H9 (cell line): ENCODE data around the gene SLC35F3. TPM values are rescaled to one million over a fixed set of nuclear protein-coding genes. Genes with fewer than 3 reads are reported as not detected.

Source experiments
- DNase-seq: peaks from one replicate; pipeline ENCODE4 v3.0.0-alpha.2; 2017
- H2AFZ ChIP-seq: one replicate; pipeline ENCODE4 v1.6.1; 2013; ENCODE audit warnings: mild to moderate bottlenecking, low read length, control low read depth, moderate library complexity
- H2AK5ac ChIP-seq: 2 replicates; pipeline ENCODE4 v1.6.1; 2013; ENCODE audit warnings: low read length, control low read depth, mixed read lengths; ENCODE audit not compliant: insufficient read length
- H2BK120ac ChIP-seq: one replicate; pipeline ENCODE4 v1.6.1; 2013; ENCODE audit warnings: low read depth, mild to moderate bottlenecking, low read length, control low read depth, inconsistent platforms; ENCODE audit not compliant: poor library complexity, severe bottlenecking
- H2BK12ac ChIP-seq: 2 replicates; pipeline ENCODE4 v1.6.1; 2013; ENCODE audit warnings: low read length, control low read depth, mixed read lengths, low read depth; ENCODE audit not compliant: insufficient read length
- H2BK15ac ChIP-seq: 2 replicates; pipeline ENCODE4 v1.6.1; 2013; ENCODE audit warnings: low read depth, low read length, control low read depth
- H2BK20ac ChIP-seq: one replicate; pipeline ENCODE4 v1.6.1; 2013; ENCODE audit warnings: low read depth, mild to moderate bottlenecking, low read length, control low read depth, inconsistent platforms; ENCODE audit not compliant: poor library complexity, severe bottlenecking
- H2BK5ac ChIP-seq: 2 replicates; pipeline ENCODE4 v1.6.1; 2013; ENCODE audit warnings: low read length, control low read depth, mixed read lengths; ENCODE audit not compliant: insufficient read length
- H3K14ac ChIP-seq: 2 replicates; pipeline ENCODE4 v1.6.1; 2013; ENCODE audit warnings: low read length, control low read depth; ENCODE audit not compliant: insufficient read depth
- H3K18ac ChIP-seq: 2 replicates; pipeline ENCODE4 v1.6.1; 2013; ENCODE audit warnings: low read depth, mild to moderate bottlenecking, mixed read lengths, low read length, control low read depth; ENCODE audit not compliant: insufficient read length
- H3K23ac ChIP-seq: 2 replicates; pipeline ENCODE4 v1.6.1; 2013; ENCODE audit warnings: low read length, control low read depth, mixed read lengths, low read depth; ENCODE audit not compliant: insufficient read length
- H3K23me2 ChIP-seq: 2 replicates; pipeline ENCODE4 v1.6.1; 2013; ENCODE audit warnings: low read depth, mild to moderate bottlenecking, mixed read lengths, low read length, control low read depth; ENCODE audit not compliant: insufficient read length, poor library complexity, severe bottlenecking
- H3K27ac ChIP-seq: 2 replicates; pipeline ENCODE4 v1.5.1; 2013; ENCODE audit warnings: low read length, control low read depth, mixed read lengths, low read depth; ENCODE audit not compliant: insufficient read length
- H3K27me3 ChIP-seq: 2 replicates; pipeline ENCODE4 v1.6.1; 2013; ENCODE audit warnings: low read length, control low read depth, inconsistent platforms; ENCODE audit not compliant: insufficient read depth
- H3K4ac ChIP-seq: 2 replicates; pipeline ENCODE4 v1.6.1; 2013; ENCODE audit warnings: low read depth, mild to moderate bottlenecking, control low read depth, inconsistent platforms, low read length, moderate library complexity
- H3K4me1 ChIP-seq: 2 replicates; pipeline ENCODE4 v1.6.1; 2013; ENCODE audit warnings: low read length, control low read depth, inconsistent platforms; ENCODE audit not compliant: insufficient read depth
- H3K4me2 ChIP-seq: 2 replicates; pipeline ENCODE4 v1.6.1; 2013; ENCODE audit warnings: low read length, control low read depth, mixed read lengths; ENCODE audit not compliant: insufficient read length, insufficient read depth
- H3K56ac ChIP-seq: 2 replicates; pipeline ENCODE4 v1.6.1; 2013; ENCODE audit warnings: low read depth, mild to moderate bottlenecking, mixed read lengths, low read length, control low read depth; ENCODE audit not compliant: insufficient read length
- H3K79me1 ChIP-seq: 2 replicates; pipeline ENCODE4 v1.6.1; 2013; ENCODE audit warnings: low read depth, mild to moderate bottlenecking, moderate library complexity, low read length, control low read depth, inconsistent platforms; ENCODE audit not compliant: insufficient read depth, poor library complexity, severe bottlenecking
- H3K79me2 ChIP-seq: 2 replicates; pipeline ENCODE4 v1.6.1; 2013; ENCODE audit warnings: low read length, control low read depth, inconsistent platforms; ENCODE audit not compliant: insufficient read depth
- H3K9ac ChIP-seq: 2 replicates; pipeline ENCODE4 v1.6.1; 2013; ENCODE audit warnings: low read length, control low read depth, mixed read lengths; ENCODE audit not compliant: insufficient read length; ENCODE audit errors: extremely low read depth
- H3K9me3 ChIP-seq: one replicate; pipeline ENCODE4 v1.6.1; 2013; ENCODE audit warnings: low read depth, low read length, inconsistent platforms; ENCODE audit not compliant: control insufficient read depth
- H3T11ph ChIP-seq: one replicate; pipeline ENCODE4 v1.6.1; 2013; ENCODE audit warnings: mild to moderate bottlenecking, low read length, control low read depth, inconsistent platforms
- H4K20me1 ChIP-seq: one replicate; pipeline ENCODE4 v1.6.1; 2013; ENCODE audit not compliant: control insufficient read depth, insufficient read length, insufficient read depth
- H4K5ac ChIP-seq: 2 replicates; pipeline ENCODE4 v1.6.1; 2013; ENCODE audit warnings: low read depth, mild to moderate bottlenecking, mixed read lengths, low read length, control low read depth; ENCODE audit not compliant: insufficient read length
- H4K8ac ChIP-seq: replicated peaks from 2 replicates; pipeline ENCODE4 v1.6.1; 2013; ENCODE audit warnings: low read length, control low read depth, mixed read lengths, low read depth; ENCODE audit not compliant: insufficient read length
- H4K91ac ChIP-seq: 2 replicates; pipeline ENCODE4 v1.6.1; 2013; ENCODE audit warnings: low read depth, mild to moderate bottlenecking, moderate library complexity, mixed read lengths, low read length, control low read depth; ENCODE audit not compliant: insufficient read length
- H3K27ac Mint-ChIP-seq, 3 experiments: 2 replicates in 2 of 3; 3 replicates in 1 of 3; pipeline ENCODE4 v1.8.0; 2020 to 2021; ENCODE audit warnings: mixed read lengths in 3 of 3, mild to moderate bottlenecking in 1 of 3, moderate library complexity in 1 of 3
- H3K27me3 Mint-ChIP-seq: 2 replicates; pipeline ENCODE4 v1.8.0; 2021; ENCODE audit warnings: low read depth, mild to moderate bottlenecking, moderate library complexity, mixed read lengths
- H3K36me3 Mint-ChIP-seq, 3 experiments: 2 replicates in 2 of 3; 3 replicates in 1 of 3; pipeline ENCODE4 v1.8.0; 2020 to 2021; ENCODE audit warnings: low read depth in 3 of 3, mixed read lengths in 3 of 3; ENCODE audit not compliant: insufficient read depth in 1 of 3
- H3K4me1 Mint-ChIP-seq, 2 experiments: 2 replicates each; pipeline ENCODE4 v1.8.0; 2020; ENCODE audit warnings: mixed read lengths in 2 of 2
- H3K4me3 Mint-ChIP-seq, 2 experiments: 2 replicates in 1 of 2; 3 replicates in 1 of 2; pipeline ENCODE4 v1.8.0; 2020 to 2021; ENCODE audit warnings: mild to moderate bottlenecking in 2 of 2, mixed read lengths in 2 of 2, moderate library complexity in 1 of 2
- H3K9me3 Mint-ChIP-seq, 2 experiments: 2 replicates in 1 of 2; 3 replicates in 1 of 2; pipeline ENCODE4 v1.8.0; 2020; ENCODE audit warnings: mild to moderate bottlenecking in 2 of 2, mixed read lengths in 2 of 2, moderate library complexity in 1 of 2
- CTCF ChIP-seq: fragments of 200-600 bp; sonication (generic); conservative IDR thresholded peaks from 3 replicates; pipeline ENCODE4 v1.8.0; 2021; ENCODE audit warnings: antibody characterized with exemption, mild to moderate bottlenecking
- WGBS: extraction: QIAGEN DNeasy Blood & Tissue Kit; methylation state at CpG from one replicate; pipeline ENCODE4 v1.1.7; 2013; ENCODE audit warnings: missing lambda C conversion rate, low lambda C conversion rate, mixed read lengths; ENCODE audit not compliant: insufficient read length; ENCODE audit errors: extremely low coverage; 5-methylcytosine and 5-hydroxymethylcytosine counted together
- total RNA-seq: library from RNA; stranded (reverse); gene quantifications from 2 replicates; pipeline ENCODE4 v1.2.1, GENCODE V29; 2021

The SLC35F3 gene
- total RNA-seq, 1 experiment from 2014 or later = 0.81 TPM

- no peak overlapping the region for H2BK5ac ChIP-seq
- H4K5ac ChIP-seq = no peak overlapping the region
- no peak overlapping the region for H3K14ac ChIP-seq
- no peak overlapping the region for H3K56ac ChIP-seq
- H3K79me1 ChIP-seq = no peaks in the 10 kb centered on the region
- no peak overlapping the region for H2AK5ac ChIP-seq
- H2BK120ac ChIP-seq = no peak overlapping the region
- H2BK12ac ChIP-seq = no peak overlapping the region
- H2AFZ ChIP-seq = no peak overlapping the region
- no peaks in the 10 kb centered on the region for H3K27me3 ChIP-seq
- H3K9me3 ChIP-seq = no peaks in the 10 kb centered on the region
- H3K4ac ChIP-seq = no peak overlapping the region
- H3T11ph ChIP-seq = no peak overlapping the region
- H4K8ac ChIP-seq = no peak overlapping the region
- no peaks in the 10 kb centered on the region for H3K4me1 ChIP-seq
- H3K9ac ChIP-seq = no peak overlapping the region
- H3K4me3 Mint-ChIP-seq = no peak overlapping the region
- no peak overlapping the region for H2BK20ac ChIP-seq
- H3K23me2 ChIP-seq = no peaks in the 10 kb centered on the region
- peaks cover 8 to 13% of the 10 kb centered on the region in 2 experiments for H3K4me1 Mint-ChIP-seq
- no peak for TF ChIP-seq CTCF
- no peak overlapping the region for H4K91ac ChIP-seq
- peaks cover 3 to 4% of the 10 kb centered on the region in 2 experiments; a peak in 4 of 5 replicates for H3K9me3 Mint-ChIP-seq
- no peak overlapping the region for H2BK15ac ChIP-seq
- H3K36me3 Mint-ChIP-seq = peaks cover 0 to 7% (median 0%) of the 10 kb centered on the region in 3 experiments; a peak in 2 of 7 replicates
- H3K18ac ChIP-seq = no peak overlapping the region
- no peaks in the 10 kb centered on the region; the same call in none of the 2 replicates for H3K27me3 Mint-ChIP-seq
- H3K79me2 ChIP-seq = no peaks in the 10 kb centered on the region
- H4K20me1 ChIP-seq = no peaks in the 10 kb centered on the region
- no peak overlapping the region for H3K27ac ChIP-seq
- no peak overlapping the region for H3K4me2 ChIP-seq
- H3K23ac ChIP-seq = no peak overlapping the region
- no CpG with 5 or more reads among the region's 1 CpG for WGBS
- no peak for DNase-seq
- no peak overlapping the region for H3K27ac Mint-ChIP-seq
These were observed 281.0 kb downstream of the SLC35F3 start for GRCh38 chr1:234185438-234185837.
